Activated T-helper 2 cell treated with anti-CD3 and anti-CD28 coated beads, Interferon-gamma antibody, Interleukin-2, Interleukin-4, amounts not matched to agents 10 μg/mL and 5 μg/mL and 100 μg/mL, durations not matched to agents 14 hours and 24 hours and 36 hours (primary cell): ENCODE measurements around the gene TTC17. TPM values are rescaled to one million over a fixed set of nuclear protein-coding genes. Genes with fewer than 3 reads are reported as not detected.

ENCODE experiments used
- DNase-seq: peaks from one replicate; pipeline ENCODE4 v3.0.0; 2021; ENCODE audit warnings: low spot score
- H3K27ac Mint-ChIP-seq: one replicate; pipeline ENCODE4 v1.8.0; 2021; ENCODE audit warnings: mixed read lengths
- H3K27me3 Mint-ChIP-seq: one replicate; pipeline ENCODE4 v1.8.0; 2021; ENCODE audit warnings: low read depth, mixed read lengths
- H3K36me3 Mint-ChIP-seq: one replicate; pipeline ENCODE4 v1.8.0; 2021; ENCODE audit warnings: low read depth, mixed read lengths
- H3K4me1 Mint-ChIP-seq: one replicate; pipeline ENCODE4 v1.8.0; 2021; ENCODE audit warnings: low read depth, mixed read lengths
- H3K4me3 Mint-ChIP-seq: one replicate; pipeline ENCODE4 v1.8.0; 2021; ENCODE audit warnings: low read depth, mild to moderate bottlenecking, moderate library complexity, mixed read lengths
- H3K9me3 Mint-ChIP-seq: one replicate; pipeline ENCODE4 v1.8.0; 2021; ENCODE audit warnings: mixed read lengths
- intact Hi-C: fragments of 100-400 bp; cut with micrococcal nuclease; formaldehyde crosslinking; loops from one replicate; pipeline ENCODE4 v1.15.1; 2023
- total RNA-seq: library from RNA; stranded (reverse); gene quantifications from 2 replicates; pipeline ENCODE4 v1.2.3, GENCODE V29; 2022

The TTC17 gene
- total RNA-seq, 1 donor from 2014 or later, result 63.5 TPM

DNA sequence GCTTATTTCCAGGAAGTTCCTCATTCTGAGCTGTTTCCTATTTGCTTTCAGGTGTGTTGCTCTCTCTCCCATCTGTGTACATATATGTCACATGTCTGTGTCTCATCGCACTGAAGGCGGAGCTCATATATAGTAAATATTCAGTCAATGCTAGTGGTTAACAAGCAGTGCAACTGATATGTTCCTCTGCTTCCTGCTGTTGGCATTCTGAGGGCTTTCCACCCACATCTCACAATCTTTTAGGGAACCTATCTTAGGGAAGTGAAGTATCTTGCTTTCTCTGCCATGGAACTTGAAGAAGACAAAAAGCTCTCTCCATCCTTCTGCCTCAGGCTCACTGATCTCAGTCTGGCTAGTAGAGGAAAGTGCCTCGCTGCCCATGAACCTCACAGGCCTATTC lies 139.8 kb downstream of the TTC17 start:
- peaks cover 7% of the 10 kb centered on the region for H3K27me3 Mint-ChIP-seq
- H3K9me3 Mint-ChIP-seq, result no peaks in the 10 kb centered on the region
- no peak overlapping the region for H3K4me3 Mint-ChIP-seq
- intact Hi-C loops, result no loop called here
- H3K36me3 Mint-ChIP-seq, result peaks cover 11% of the 10 kb centered on the region
- DNase-seq, result no peak
- H3K4me1 Mint-ChIP-seq, result no peaks in the 10 kb centered on the region
- H3K27ac Mint-ChIP-seq, result no peak overlapping the region

DNA sequence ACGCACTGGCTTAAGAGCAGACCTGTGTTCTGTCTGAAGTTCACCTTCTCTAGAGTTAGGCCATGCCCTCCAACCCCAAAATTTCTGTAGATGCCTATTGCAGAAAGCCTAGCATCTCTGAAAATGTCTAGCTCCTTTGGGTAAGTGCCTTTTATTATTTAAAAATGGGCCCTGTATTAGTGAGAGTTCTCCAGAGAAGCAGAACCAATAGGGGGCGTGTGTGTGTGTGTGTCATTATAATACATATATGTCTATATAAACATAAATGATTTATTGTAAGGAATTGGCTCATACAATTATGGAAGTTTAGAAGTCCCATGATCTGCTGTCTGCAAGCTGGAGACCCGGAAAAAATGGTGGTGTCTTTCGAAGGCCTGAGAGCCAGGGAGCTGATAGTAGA lies 144.7 kb downstream of the TTC17 start:
- intact Hi-C loops, result no loop called here
- Mint-ChIP-seq H3K4me3 (no peak overlapping the region), H3K27me3 (peaks cover 7% of the 10 kb centered on the region), H3K4me1 (peaks cover 9% of the 10 kb centered on the region), H3K9me3 (no peaks in the 10 kb centered on the region), H3K27ac (no peak overlapping the region), H3K36me3 (no peaks in the 10 kb centered on the region)
- DNase-seq, result no peak

DNA sequence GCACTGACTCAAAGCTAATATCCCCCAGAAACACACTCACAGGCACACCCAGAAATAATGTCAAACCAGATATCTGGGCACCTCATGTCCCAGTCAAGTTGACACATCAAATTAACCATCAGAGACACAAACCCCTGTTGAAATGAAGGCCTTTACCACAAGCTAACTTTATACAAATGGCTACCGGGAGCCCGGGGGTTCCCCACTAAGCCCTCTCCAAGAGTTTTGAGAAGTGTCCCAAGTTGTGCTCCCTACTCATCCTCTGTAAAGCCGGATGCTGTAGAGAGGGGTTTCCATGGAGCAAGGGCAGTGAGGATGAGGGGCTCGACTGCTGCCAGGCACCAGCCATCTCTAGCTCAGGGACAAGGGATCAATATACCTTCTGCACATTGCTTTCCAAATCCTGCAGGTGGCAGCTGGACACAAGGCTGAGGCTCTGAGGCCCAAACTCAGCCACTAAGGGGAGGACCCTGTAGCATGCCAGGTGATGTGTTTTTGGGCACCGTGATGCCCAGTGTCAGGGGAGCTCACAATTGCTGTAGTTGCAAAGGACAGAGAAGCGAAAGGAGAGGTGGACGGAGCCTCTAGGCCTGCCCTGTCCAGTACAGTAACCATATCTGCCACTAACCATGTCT lies 145.7 kb downstream of the TTC17 start:
- intact Hi-C loops, result no loop called here
- H3K27ac Mint-ChIP-seq, result no peak overlapping the region
- H3K4me3 Mint-ChIP-seq, result no peak overlapping the region
- peaks cover 7% of the 10 kb centered on the region for H3K27me3 Mint-ChIP-seq
- H3K36me3 Mint-ChIP-seq, result no peaks in the 10 kb centered on the region
- peaks cover 16% of the 10 kb centered on the region for H3K4me1 Mint-ChIP-seq
- DNase-seq, result no peak
- no peaks in the 10 kb centered on the region for H3K9me3 Mint-ChIP-seq

DNA sequence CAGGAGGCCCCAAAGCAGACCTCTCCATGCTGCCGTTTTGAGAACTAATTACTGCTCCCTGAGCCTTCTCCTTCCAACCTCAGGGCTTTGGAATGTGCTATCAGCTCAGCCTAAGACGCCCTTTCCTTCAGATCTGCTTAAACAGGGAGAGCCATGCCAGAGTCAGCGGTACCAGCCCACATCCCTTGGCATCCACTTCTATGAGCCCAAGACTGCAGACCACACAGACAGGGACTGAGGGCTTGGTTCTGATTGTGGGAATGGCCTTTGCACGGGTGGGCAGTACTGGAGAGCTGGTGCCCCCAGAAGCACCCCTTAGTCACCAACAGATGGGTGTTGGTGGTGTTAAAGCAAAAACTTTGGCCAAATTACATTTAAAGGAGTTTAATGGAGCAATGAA lies 146.5 kb downstream of the TTC17 start:
- peaks cover 16% of the 10 kb centered on the region for H3K4me1 Mint-ChIP-seq
- intact Hi-C loops, result no loop called here
- H3K9me3 Mint-ChIP-seq, result no peaks in the 10 kb centered on the region
- H3K27me3 Mint-ChIP-seq, result peaks cover 7% of the 10 kb centered on the region
- H3K36me3 Mint-ChIP-seq, result no peaks in the 10 kb centered on the region
- no peak overlapping the region for H3K27ac Mint-ChIP-seq
- no peak for DNase-seq
- no peak overlapping the region for H3K4me3 Mint-ChIP-seq

DNA sequence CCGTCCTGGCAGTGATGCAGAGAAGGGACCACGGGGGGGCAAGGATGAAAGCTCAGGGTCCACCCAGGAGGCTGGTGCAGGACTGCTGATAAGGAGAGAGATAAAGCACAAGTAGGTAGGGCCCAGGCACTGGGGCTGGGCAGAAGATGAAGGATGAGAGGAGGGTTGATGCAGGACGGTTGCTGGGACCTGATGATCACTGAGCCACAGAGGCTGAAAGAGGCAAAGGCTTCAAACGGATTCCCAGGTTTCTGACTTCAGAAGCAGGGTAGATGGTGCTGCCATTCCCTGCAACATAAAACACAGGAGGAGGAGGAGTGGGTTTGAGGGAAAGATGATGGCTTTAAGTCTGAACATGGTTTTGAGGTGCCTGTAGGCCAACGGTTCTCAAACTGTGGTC lies 148.5 kb downstream of the TTC17 start:
- Mint-ChIP-seq H3K27ac (no peak overlapping the region), H3K4me1 (peaks cover 16% of the 10 kb centered on the region), H3K36me3 (no peaks in the 10 kb centered on the region), H3K4me3 (no peak overlapping the region), H3K9me3 (no peaks in the 10 kb centered on the region), H3K27me3 (no peaks in the 10 kb centered on the region)
- no peak for DNase-seq
- intact Hi-C loops, result no loop called here

DNA sequence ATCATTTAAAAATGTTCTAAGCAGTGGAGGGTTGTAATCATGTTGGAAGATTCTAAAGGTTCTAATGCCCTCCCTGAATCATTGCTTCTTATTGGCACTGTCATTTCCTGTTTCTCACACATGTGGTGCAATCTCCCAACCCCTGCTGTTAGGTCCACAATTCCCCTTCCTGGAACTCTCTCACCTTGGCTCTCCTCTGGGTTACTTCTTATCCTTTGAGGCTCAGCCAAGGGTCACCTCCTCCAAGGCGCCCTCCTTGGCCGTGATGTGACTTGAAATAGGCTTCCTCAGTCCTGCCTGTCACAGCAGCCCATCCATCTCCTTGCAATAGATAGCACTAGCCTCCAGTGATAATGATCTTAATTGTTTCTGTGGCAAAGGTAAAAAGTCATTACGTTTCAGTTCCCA lies 149.8 kb downstream of the TTC17 start:
- H3K27ac Mint-ChIP-seq, result no peak overlapping the region
- intact Hi-C loops, result no loop called here
- H3K4me3 Mint-ChIP-seq, result no peak overlapping the region
- H3K36me3 Mint-ChIP-seq, result no peaks in the 10 kb centered on the region
- H3K4me1 Mint-ChIP-seq, result peaks cover 16% of the 10 kb centered on the region
- peaks cover 6% of the 10 kb centered on the region for H3K9me3 Mint-ChIP-seq
- no peak for DNase-seq
- peaks cover 2% of the 10 kb centered on the region for H3K27me3 Mint-ChIP-seq

DNA sequence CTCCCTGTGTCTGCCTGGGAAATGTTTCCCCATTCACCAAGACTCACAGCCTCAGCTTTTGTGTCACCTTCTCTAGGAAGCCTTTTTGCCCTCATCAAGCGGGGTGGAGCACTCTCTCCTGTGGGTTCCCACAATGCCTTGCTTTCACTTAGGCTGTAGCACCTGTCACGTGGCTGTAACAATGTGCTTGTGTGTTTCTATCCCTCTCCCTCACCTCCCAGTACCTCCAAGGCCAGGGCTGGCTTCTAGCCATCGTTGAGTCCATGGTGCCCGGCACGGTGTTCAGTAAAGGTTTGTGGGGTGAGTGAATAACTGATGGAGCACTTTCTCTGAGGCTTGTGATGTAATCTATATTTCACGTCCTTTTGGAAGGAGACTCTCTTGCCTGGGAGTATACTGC lies 153.2 kb downstream of the TTC17 start:
- Mint-ChIP-seq H3K36me3 (no peaks in the 10 kb centered on the region), H3K4me3 (no peak overlapping the region)
- intact Hi-C loops, result no loop called here

DNA sequence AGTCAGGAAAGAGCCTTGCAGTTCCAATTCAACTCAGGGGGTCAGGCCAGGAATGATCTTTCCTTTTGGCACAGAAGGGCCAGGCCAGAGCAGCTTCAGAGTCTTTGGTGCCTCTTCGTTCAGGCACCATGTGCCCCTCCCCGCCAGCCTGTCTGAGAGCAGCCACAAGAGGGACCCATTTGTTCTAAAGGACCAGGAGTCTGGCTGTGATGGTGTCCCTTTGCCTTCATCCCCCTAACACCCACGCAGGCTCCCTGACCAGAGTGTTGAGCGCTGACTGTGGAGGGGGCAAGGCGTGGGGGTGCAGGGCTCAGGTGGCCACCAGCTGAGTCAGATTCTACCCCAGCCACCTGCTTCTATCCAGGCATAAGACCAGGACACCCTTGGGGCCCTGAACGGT lies 156.4 kb downstream of the TTC17 start:
- Mint-ChIP-seq H3K9me3 (peaks cover 12% of the 10 kb centered on the region), H3K27ac (no peak overlapping the region), H3K4me3 (no peak overlapping the region), H3K4me1 (no peaks in the 10 kb centered on the region), H3K27me3 (peaks cover 2% of the 10 kb centered on the region), H3K36me3 (no peaks in the 10 kb centered on the region)
- intact Hi-C loops, result no loop called here
- DNase-seq, result no peak

More for the DNA sequence above, 153.2 kb downstream of the TTC17 start:
- Mint-ChIP-seq H3K27ac (no peak overlapping the region), H3K4me1 (peaks cover 16% of the 10 kb centered on the region), H3K27me3 (peaks cover 2% of the 10 kb centered on the region), H3K9me3 (peaks cover 6% of the 10 kb centered on the region)
- DNase-seq, result no peak

DNA sequence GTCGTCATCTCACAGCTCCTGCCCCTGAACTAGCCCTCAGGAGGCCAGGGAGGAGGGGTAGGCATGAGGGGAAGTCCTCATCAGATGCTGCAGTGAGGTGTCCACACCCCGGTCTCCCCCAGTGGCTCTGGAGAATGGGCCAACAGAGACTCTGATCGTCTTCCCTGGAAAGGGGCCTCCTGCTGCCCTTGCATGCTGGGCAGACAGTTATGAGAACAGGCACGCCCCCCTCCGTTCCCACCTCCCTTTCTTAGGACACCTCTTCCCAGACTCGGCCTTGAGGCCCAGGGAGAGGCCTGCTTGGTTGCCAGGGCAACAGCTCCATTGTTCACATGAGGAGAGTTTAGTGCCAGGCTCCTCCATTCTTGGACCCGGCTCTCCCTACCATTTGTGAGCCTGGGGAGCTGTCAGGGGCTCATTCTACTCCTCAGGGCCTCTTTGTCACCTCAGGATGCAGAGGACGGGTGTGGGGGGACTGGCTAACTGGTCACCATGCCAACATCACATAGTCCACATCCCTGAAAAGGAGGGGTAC lies 157.7 kb downstream of the TTC17 start:
- no peak overlapping the region for H3K27ac Mint-ChIP-seq
- DNase-seq, result no peak
- intact Hi-C loops, result no loop called here

DNA sequence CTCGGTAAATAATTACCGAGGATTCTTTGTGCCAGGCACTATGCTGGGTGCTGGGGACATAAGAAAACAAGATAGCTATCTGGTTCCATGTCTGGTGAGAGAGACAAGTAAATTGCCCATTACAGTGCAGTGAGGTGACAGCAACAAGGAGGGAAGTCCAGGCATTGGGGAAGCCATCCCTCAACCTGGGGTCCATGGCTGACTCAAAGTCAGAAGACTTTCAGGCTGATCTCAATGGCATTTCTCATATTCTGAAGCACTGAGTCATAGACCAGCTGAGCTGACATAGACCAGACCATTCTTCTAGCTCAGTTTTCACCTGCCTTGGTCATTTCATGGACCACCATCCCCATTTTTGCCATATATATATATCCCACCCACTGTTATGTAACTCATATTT lies 158.8 kb downstream of the TTC17 start:
- Mint-ChIP-seq H3K4me1 (no peaks in the 10 kb centered on the region), H3K9me3 (peaks cover 24% of the 10 kb centered on the region), H3K4me3 (no peak overlapping the region), H3K27me3 (peaks cover under 1% of the 10 kb centered on the region), H3K27ac (no peak overlapping the region), H3K36me3 (no peaks in the 10 kb centered on the region)
- no peak for DNase-seq
- intact Hi-C loops, result no loop called here

More for the DNA sequence above, 157.7 kb downstream of the TTC17 start:
- no peaks in the 10 kb centered on the region for H3K4me1 Mint-ChIP-seq
- H3K36me3 Mint-ChIP-seq, result no peaks in the 10 kb centered on the region
- peaks cover 25% of the 10 kb centered on the region for H3K9me3 Mint-ChIP-seq
- H3K4me3 Mint-ChIP-seq, result no peak overlapping the region
- H3K27me3 Mint-ChIP-seq, result peaks cover 2% of the 10 kb centered on the region

DNA sequence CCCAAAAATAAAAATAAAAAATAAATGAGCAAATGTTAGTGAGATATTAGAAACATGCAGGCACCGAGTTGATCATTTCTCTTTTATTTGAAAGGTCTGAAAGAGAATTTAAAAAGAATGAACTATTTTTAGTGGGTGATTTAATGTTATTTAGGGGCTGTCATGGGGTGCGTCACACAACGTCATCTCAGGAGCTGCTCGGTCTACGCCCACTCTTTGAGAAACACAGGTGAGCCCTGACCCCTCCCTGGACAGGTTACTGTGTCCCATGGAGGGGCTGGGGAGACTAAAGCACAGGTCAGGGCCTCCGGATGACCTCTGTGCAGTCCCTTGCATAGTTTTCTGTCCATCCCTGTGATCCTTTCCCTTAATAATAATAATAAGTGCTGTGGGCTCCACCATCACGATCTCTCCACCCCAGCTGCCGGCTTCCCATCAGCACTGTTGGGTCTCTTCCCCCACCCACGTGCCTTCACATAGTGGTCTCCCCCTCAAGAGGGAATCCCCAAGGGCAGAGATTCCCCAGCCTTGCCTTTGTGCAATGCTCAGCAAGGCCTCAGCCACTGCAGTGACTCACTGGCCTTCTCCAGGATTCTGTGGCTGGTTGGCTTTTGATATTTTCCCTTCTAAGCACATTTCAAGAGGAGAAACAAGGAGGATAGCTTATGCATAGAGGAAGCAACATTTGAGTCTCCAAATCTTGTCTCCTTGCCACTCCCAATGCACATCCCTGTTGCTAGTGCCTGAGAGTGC lies 159.9 kb downstream of the TTC17 start:
- H3K9me3 Mint-ChIP-seq, result peaks cover 20% of the 10 kb centered on the region
- H3K36me3 Mint-ChIP-seq, result no peaks in the 10 kb centered on the region
- H3K4me3 Mint-ChIP-seq, result no peak overlapping the region
- no peaks in the 10 kb centered on the region for H3K27me3 Mint-ChIP-seq
- DNase-seq, result no peak
- no peaks in the 10 kb centered on the region for H3K4me1 Mint-ChIP-seq
- no peak overlapping the region for H3K27ac Mint-ChIP-seq
- intact Hi-C loops, result no loop called here

DNA sequence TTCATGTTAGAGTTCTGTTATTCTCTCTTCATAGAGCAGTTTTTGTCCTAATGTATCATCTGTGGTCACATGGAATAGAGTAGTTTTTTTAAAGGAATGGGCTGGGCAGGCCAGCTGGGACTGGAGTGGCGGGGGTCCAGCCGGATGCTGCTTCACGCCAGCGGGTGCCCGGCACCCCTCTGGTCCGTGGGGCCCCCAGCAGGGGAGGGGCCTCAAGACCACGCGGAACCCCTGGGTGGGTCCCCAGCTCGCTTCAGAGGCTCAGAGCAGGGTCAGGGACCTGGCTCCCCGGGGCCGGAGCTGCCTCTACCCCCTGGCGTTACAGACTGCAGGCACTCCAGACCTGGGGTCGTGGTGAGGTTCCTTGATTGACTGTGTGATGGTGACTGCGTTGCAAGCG lies 162.8 kb downstream of the TTC17 start:
- Mint-ChIP-seq H3K27ac (no peak overlapping the region), H3K36me3 (no peaks in the 10 kb centered on the region), H3K4me1 (no peaks in the 10 kb centered on the region), H3K4me3 (no peak overlapping the region), H3K27me3 (no peaks in the 10 kb centered on the region), H3K9me3 (peaks cover 20% of the 10 kb centered on the region)
- intact Hi-C loops, result no loop called here
- DNase-seq, result no peak

DNA sequence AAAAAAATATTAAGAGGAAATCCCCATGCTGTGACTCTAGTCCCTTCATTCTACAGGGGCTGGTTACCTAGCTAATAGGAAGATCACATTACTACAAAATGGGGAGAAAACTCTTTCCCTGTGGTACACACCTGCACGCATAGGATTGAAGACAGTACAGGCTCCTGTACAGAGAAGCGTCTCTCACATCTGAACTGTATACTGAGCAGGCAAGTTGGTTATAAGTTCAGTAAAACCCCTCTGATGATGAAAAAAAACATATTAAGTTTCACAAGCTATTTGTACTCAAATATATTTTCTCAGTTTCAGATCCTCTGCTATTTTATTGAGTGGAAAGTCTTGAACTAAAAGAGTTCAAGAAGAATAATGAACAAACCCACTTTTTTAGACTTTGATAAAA lies 164.9 kb downstream of the TTC17 start:
- H3K36me3 Mint-ChIP-seq, result no peaks in the 10 kb centered on the region
- intact Hi-C loops, result no loop called here
- H3K4me3 Mint-ChIP-seq, result no peak overlapping the region
- no peak for DNase-seq
- no peaks in the 10 kb centered on the region for H3K4me1 Mint-ChIP-seq
- no peaks in the 10 kb centered on the region for H3K27me3 Mint-ChIP-seq
- H3K9me3 Mint-ChIP-seq, result peaks cover 20% of the 10 kb centered on the region
- no peak overlapping the region for H3K27ac Mint-ChIP-seq
